HepG2 (cell line): Measurements from ENCODE around the gene DIMT1. TPM values are rescaled to one million over a fixed set of nuclear protein-coding genes. Genes with fewer than 3 reads are reported as not detected.
A peak's percentile ranks its signal among the peaks of the same experiment; 100 is the strongest.

Experiments
- ATM ChIP-seq: fragments of 450-650 bp; IDR thresholded peaks from 2 replicates; pipeline ENCODE4 v1.7.1; 2017; ENCODE audit warnings: mild to moderate bottlenecking, borderline replicate concordance
- ERF ChIP-seq: IDR thresholded peaks from 2 replicates; pipeline ENCODE4 v1.6.1; 2018; ENCODE audit warnings: missing biosample characterization, missing genetic modification reagents
- FOXJ3 ChIP-seq: sonication (generic); formaldehyde crosslinking; IDR thresholded peaks from 2 replicates; pipeline ENCODE4 v1.4.0; 2020; ENCODE audit warnings: missing genetic modification reagents, mild to moderate bottlenecking, borderline replicate concordance
- GTF2F1 ChIP-seq: fragments of 150-350 bp; IDR thresholded peaks from 2 replicates; pipeline ENCODE4 v1.6.1; 2014; ENCODE audit warnings: low read length
- HNRNPLL ChIP-seq: fragments of 200-400 bp; formaldehyde crosslinking; IDR thresholded peaks from 2 replicates; pipeline ENCODE4 v1.6.1; 2017; ENCODE audit warnings: mild to moderate bottlenecking, low read depth, low read length; ENCODE audit not compliant: poor library complexity, severe bottlenecking
- KAT2B ChIP-seq: fragments of 150-350 bp; IDR thresholded peaks from 2 replicates; pipeline ENCODE4 v1.6.1; 2014; ENCODE audit warnings: low read depth, low read length, borderline replicate concordance
- MAFG ChIP-seq: sonication (generic); formaldehyde crosslinking; IDR thresholded peaks from 2 replicates; pipeline ENCODE4 v1.5.1; 2020; ENCODE audit warnings: mild to moderate bottlenecking, missing genetic modification reagents
- NFIC ChIP-seq: IDR thresholded peaks from 2 replicates; pipeline ENCODE4 v1.6.1; 2012; ENCODE audit warnings: mild to moderate bottlenecking, low read length, inconsistent platforms
- NFRKB ChIP-seq: fragments of 450-650 bp; IDR thresholded peaks from 2 replicates; pipeline ENCODE4 v1.6.1; 2017
- RBFOX2 ChIP-seq: fragments of 200-400 bp; formaldehyde crosslinking; IDR thresholded peaks from 2 replicates; pipeline ENCODE4 v1.6.1; 2017; ENCODE audit warnings: low read depth, mild to moderate bottlenecking, low read length
- SIX1 ChIP-seq: sonication (generic); formaldehyde crosslinking; IDR thresholded peaks from 2 replicates; pipeline ENCODE4 v1.4.0; 2020; ENCODE audit warnings: missing genetic modification reagents, borderline replicate concordance
- SKI ChIP-seq: fragments of 450-650 bp; IDR thresholded peaks from one replicate; pipeline ENCODE4 v1.6.1; 2018; ENCODE audit warnings: mild to moderate bottlenecking; ENCODE audit not compliant: partially characterized antibody
- ZBTB7A ChIP-seq: sonication (generic); formaldehyde crosslinking; IDR thresholded peaks from 2 replicates; pipeline ENCODE4 v1.8.0; 2022; ENCODE audit warnings: mild to moderate bottlenecking, missing genetic modification reagents
- ZFP36L2 ChIP-seq: sonication (generic); formaldehyde crosslinking; IDR thresholded peaks from 2 replicates; pipeline ENCODE4 v1.4.0; 2020; ENCODE audit warnings: missing genetic modification reagents
- ZFP91 ChIP-seq: sonication (generic); formaldehyde crosslinking; IDR thresholded peaks from 2 replicates; pipeline ENCODE4 v1.9.0; 2022; ENCODE audit warnings: missing genetic modification reagents, mild to moderate bottlenecking, borderline replicate concordance
- ZKSCAN1 ChIP-seq: fragments of 150-350 bp; IDR thresholded peaks from 2 replicates; pipeline ENCODE4 v1.6.1; 2014; ENCODE audit warnings: low read length
- ZNF234 ChIP-seq: sonication (generic); formaldehyde crosslinking; conservative IDR thresholded peaks from 2 replicates; pipeline ENCODE4 v1.5.1; 2020; ENCODE audit warnings: mild to moderate bottlenecking, missing genetic modification reagents
- ZNF256 ChIP-seq: sonication (generic); formaldehyde crosslinking; conservative IDR thresholded peaks from 2 replicates; pipeline ENCODE4 v1.4.0; 2020; ENCODE audit warnings: missing genetic modification reagents
- ZNF543 ChIP-seq: sonication (generic); formaldehyde crosslinking; IDR thresholded peaks from 2 replicates; pipeline ENCODE4 v1.4.0; 2020; ENCODE audit warnings: mild to moderate bottlenecking, missing genetic modification reagents
- ZNF713 ChIP-seq: sonication (generic); formaldehyde crosslinking; IDR thresholded peaks from 2 replicates; pipeline ENCODE4 v1.4.0; 2020; ENCODE audit warnings: mild to moderate bottlenecking, missing genetic modification reagents
- polyA plus RNA-seq, 8 experiments: library from polyadenylated mRNA; depleted of rRNA in 3 of 8; stranded (reverse) in 7 of 8; unstranded in 1 of 8; fragments of >200 nt; fragmentation: Illumina TruSeq in 4 of 8; extraction: Trizol in 4 of 8; gene quantifications; 2 replicates each; pipeline versions ENCODE4 v1.2.1 to v1.2.3, GENCODE V29; 2011 to 2016; ENCODE audit warnings: low read depth in 4 of 8, missing spikeins in 1 of 8, mixed read lengths in 1 of 8; ENCODE audit not compliant: insufficient read depth in 1 of 8
- total RNA-seq, 5 experiments: library from RNA; depleted of rRNA; stranded (reverse); fragments of >200 nt; fragmentation: Illumina TruSeq; extraction: Trizol; gene quantifications; 2 replicates each; pipeline ENCODE4 v1.2.3, GENCODE V29; 2016; ENCODE audit warnings: low read depth in 1 of 5
- TF ChIP-seq, protein P1 (sequence below): sonication (generic); formaldehyde crosslinking; IDR thresholded peaks from 2 replicates; pipeline ENCODE4 v1.4.0; 2020; ENCODE audit warnings: missing genetic modification reagents
- TF ChIP-seq, protein P2 (sequence below), 2 experiments: sonication (generic) in 1 of 2; formaldehyde crosslinking in 1 of 2; IDR thresholded peaks; 2 replicates each; pipeline versions ENCODE4 v1.4.0 to v1.6.1; 2018 to 2020; ENCODE audit warnings: missing genetic modification reagents in 2 of 2, borderline replicate concordance in 1 of 2, low read depth in 1 of 2, mild to moderate bottlenecking in 1 of 2, missing biosample characterization in 1 of 2
- TF ChIP-seq, protein P3 (sequence below): sonication (generic); formaldehyde crosslinking; IDR thresholded peaks from 2 replicates; pipeline ENCODE4 v1.8.1; 2023; ENCODE audit warnings: mild to moderate bottlenecking, inconsistent platforms, moderate library complexity, missing genetic modification reagents, borderline replicate concordance

The DIMT1 gene
- total and polyA plus RNA-seq, 2 of the 13 experiments (the other 11 are each of a cell fraction or from before 2014, with no cell fraction given) = 16.1 to 35.2 TPM

DNA sequence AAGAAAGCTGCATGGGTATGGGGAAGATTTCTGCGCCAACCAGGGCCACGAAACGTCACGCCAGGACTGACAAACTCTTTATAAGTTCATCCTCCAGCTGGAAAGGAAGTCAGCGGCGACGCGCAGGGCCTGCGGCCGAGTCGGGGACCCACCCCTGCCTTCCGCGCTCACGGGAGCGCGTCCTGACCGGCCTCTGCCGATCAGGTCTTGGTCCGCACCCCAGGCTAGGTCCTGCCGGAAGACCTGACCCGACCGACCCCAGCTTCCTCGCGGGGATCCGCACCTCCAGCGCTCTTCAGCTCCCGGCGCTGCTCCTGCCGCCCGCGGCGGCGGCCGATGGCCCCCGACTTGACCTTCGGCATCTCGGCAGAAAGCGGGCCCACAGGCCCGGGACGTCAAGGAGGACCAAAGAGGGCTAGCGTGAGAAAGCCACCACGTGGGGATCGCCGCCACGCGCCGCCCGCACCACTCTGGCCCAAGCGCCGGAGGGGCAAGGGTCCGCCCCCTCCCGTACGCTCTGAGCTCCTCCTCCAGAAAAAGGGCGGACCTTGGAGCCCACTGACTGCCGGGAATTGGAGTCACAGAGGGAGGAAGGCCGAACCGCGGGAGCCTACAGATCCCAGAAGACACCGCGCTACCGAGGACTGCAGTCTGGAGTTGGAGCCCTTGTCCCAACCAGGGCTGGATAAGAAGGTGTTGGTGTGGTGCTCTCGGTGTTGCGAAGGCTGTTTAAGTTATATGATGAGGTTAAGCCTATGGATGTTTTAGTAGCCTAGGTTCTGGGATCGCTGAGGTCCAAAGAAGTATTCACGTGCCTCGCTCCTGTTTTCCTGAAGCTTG, at the start of gene DIMT1 (continued):
- TF ChIP-seq KAT2B (no peak), ZNF543 (CRISPR knock-in tag) (peak; percentile 83), HNRNPLL (peak; percentile 77), ZBTB7A (CRISPR knock-in tag) (0 out of 2 replicates have a peak, but pooled peaks have one; percentile 30), NFIC (no peak), RBFOX2 (peak; percentile 96), MAFG (CRISPR knock-in tag) (no peak), ZFP36L2 (CRISPR knock-in tag) (0 out of 2 replicates have a peak, but pooled peaks have one; percentile 65), ZFP91 (CRISPR knock-in tag) (peak; percentile 95), SKI (no peak), SIX1 (CRISPR knock-in tag) (no peak; the same call in 1 of the 2 replicates), ZNF234 (CRISPR knock-in tag) (no peak), FOXJ3 (CRISPR knock-in tag) (no peak), ZKSCAN1 (no peak), GTF2F1 (no peak), ERF (peak; percentile 82), ATM (no peak), NFRKB (no peak), ZNF256 (CRISPR knock-in tag) (no peak), ZNF713 (0 out of 2 replicates have a peak, but pooled peaks have one; percentile 80)
- TF ChIP-seq, protein P1, sequence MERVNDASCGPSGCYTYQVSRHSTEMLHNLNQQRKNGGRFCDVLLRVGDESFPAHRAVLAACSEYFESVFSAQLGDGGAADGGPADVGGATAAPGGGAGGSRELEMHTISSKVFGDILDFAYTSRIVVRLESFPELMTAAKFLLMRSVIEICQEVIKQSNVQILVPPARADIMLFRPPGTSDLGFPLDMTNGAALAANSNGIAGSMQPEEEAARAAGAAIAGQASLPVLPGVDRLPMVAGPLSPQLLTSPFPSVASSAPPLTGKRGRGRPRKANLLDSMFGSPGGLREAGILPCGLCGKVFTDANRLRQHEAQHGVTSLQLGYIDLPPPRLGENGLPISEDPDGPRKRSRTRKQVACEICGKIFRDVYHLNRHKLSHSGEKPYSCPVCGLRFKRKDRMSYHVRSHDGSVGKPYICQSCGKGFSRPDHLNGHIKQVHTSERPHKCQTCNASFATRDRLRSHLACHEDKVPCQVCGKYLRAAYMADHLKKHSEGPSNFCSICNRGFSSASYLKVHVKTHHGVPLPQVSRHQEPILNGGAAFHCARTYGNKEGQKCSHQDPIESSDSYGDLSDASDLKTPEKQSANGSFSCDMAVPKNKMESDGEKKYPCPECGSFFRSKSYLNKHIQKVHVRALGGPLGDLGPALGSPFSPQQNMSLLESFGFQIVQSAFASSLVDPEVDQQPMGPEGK = peak; percentile 87
- TF ChIP-seq, protein P2, sequence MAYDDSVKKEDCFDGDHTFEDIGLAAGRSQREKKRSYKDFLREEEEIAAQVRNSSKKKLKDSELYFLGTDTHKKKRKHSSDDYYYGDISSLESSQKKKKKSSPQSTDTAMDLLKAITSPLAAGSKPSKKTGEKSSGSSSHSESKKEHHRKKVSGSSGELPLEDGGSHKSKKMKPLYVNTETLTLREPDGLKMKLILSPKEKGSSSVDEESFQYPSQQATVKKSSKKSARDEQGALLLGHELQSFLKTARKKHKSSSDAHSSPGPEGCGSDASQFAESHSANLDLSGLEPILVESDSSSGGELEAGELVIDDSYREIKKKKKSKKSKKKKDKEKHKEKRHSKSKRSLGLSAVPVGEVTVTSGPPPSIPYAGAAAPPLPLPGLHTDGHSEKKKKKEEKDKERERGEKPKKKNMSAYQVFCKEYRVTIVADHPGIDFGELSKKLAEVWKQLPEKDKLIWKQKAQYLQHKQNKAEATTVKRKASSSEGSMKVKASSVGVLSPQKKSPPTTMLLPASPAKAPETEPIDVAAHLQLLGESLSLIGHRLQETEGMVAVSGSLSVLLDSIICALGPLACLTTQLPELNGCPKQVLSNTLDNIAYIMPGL (CRISPR knock-in tag; IDR thresholded peaks at IDR 0.05; ENCODE audit: borderline replicate concordance in 1 of 2, low read depth in 1 of 2) = peak; percentile 82 to 87
- TF ChIP-seq, protein P3, sequence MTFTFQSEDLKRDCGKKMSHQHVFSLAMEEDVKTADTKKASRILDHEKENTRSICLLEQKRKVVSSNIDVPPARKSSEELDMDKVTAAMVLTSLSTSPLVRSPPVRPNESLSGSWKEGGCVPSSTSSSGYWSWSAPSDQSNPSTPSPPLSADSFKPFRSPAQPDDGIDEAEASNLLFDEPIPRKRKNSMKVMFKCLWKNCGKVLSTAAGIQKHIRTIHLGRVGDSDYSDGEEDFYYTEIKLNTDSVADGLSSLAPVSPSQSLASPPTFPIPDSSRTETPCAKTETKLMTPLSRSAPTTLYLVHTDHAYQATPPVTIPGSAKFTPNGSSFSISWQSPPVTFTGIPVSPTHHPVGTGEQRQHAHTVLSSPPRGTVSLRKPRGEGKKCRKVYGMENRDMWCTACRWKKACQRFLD (CRISPR knock-in tag) = peak; percentile 87
